ENCODE results near the gene EYS. TPM values are rescaled to one million over a fixed set of nuclear protein-coding genes. Genes with fewer than 3 reads are reported as not detected.

The EYS gene
- total and polyA plus RNA-seq, 2 of the 8 experiments (the other 6 are each of a cell fraction or from before 2014, with no cell fraction given) = 0.05 to 0.13 TPM

DNA sequence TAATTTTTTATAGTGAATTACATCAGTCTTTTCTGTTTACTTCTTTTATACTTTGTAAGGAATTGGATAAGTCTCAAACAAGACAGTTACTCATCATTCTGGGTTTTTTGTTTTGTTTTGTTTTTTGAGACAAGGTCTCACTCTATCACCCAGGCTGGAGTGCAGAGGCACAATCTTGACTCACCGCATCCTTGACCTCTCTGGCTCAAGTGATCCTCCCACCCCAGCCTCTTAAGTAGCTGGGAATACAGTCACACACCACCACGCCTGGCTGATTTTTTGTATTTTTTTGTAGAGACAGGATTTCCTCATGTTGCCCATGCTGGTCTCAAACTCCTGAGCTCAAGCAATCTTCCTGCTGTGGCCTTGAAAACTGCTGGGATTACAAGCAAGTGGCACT, 524.3 kb downstream of the EYS start:
- Histone ChIP-seq H3K27me3 (replicated peaks in 1 of 4; ENCODE audit: control insufficient read depth in 3 of 4, extremely low read depth in 1 of 4, insufficient read depth in 3 of 4, low read length in 3 of 4) (no peaks in the 10 kb centered on the region), H3K36me3 (ENCODE audit: control insufficient read depth in 2 of 4, insufficient read depth in 4 of 4, low read length in 3 of 4) (no peaks in the 10 kb centered on the region), H2BK12ac (ENCODE audit: low read depth, low read length) (no peak overlapping the region), H4K91ac (replicated peaks; ENCODE audit: insufficient read length, low read length) (no peak overlapping the region), H3K23me2 (ENCODE audit: low read depth, low read length) (no peaks in the 10 kb centered on the region), H3K23ac (ENCODE audit: insufficient read length) (no peak overlapping the region), H3K14ac (ENCODE audit: insufficient read length) (no peak overlapping the region), H4K8ac (ENCODE audit: extremely low read depth, insufficient read depth, low read length) (no peak overlapping the region), H4K5ac (ENCODE audit: insufficient read length, low read depth, low read length) (no peak overlapping the region), H3K79me1 (ENCODE audit: low read depth, low read length) (no peaks in the 10 kb centered on the region), H3K4ac (replicated peaks; ENCODE audit: insufficient read length, low read depth, low read length) (no peak overlapping the region), H3K4me2 (ENCODE audit: insufficient read depth in 1 of 2, low read depth in 2 of 2, low read length in 2 of 2) (no peak overlapping the region), H3K9me3 (ENCODE audit: insufficient read depth in 2 of 2, low read depth in 1 of 2, low read length in 1 of 2) (no peaks in the 10 kb centered on the region), H3K56ac (replicated peaks; ENCODE audit: insufficient read length, low read depth, low read length) (no peak overlapping the region), H3K4me1 (replicated peaks in 1 of 4; ENCODE audit: control insufficient read depth in 3 of 4, insufficient read depth in 4 of 4, low read length in 3 of 4) (no peaks in the 10 kb centered on the region), H3K27ac (ENCODE audit: low read depth, low read length) (no peak overlapping the region), H3K9ac (replicated peaks in 1 of 4; ENCODE audit: extremely low read depth in 1 of 4, low read depth in 3 of 4, low read length in 3 of 4) (no peak overlapping the region), H2BK120ac (replicated peaks; ENCODE audit: low read depth, low read length) (no peak overlapping the region), H2BK5ac (ENCODE audit: low read depth, low read length) (no peak overlapping the region), H2BK15ac (ENCODE audit: low read length) (no peak overlapping the region), H3K18ac (ENCODE audit: extremely low read depth, low read length) (no peak overlapping the region), H2AK5ac (ENCODE audit: low read depth, low read length) (no peak overlapping the region), H3K79me2 (ENCODE audit: control insufficient read depth in 1 of 2, insufficient read depth in 2 of 2, low read length in 2 of 2) (no peaks in the 10 kb centered on the region), H3K4me3 (ENCODE audit: extremely low read depth in 1 of 4, insufficient read depth in 2 of 4, low read depth in 3 of 4, low read length in 4 of 4) (no peak overlapping the region), H4K20me1 (replicated peaks in 1 of 2; ENCODE audit: control insufficient read depth in 1 of 2, insufficient read depth in 2 of 2, low read length in 2 of 2) (no peaks in the 10 kb centered on the region), H2BK20ac (ENCODE audit: low read length) (no peak overlapping the region), H2AFZ (ENCODE audit: low read length) (no peak overlapping the region)
- ChIA-PET CTCF (ENCODE audit: partially characterized antibody) (no interaction called here), POLR2A (ENCODE audit: partially characterized antibody) (no interaction called here)
- no peak for DNase-seq (ENCODE audit: low read depth in 1 of 2, low spot score in 2 of 2)
- 93% methylated on average over 2 of the region's 2 CpGs; no CpG with 5 or more reads in 1 of the 2 experiments for WGBS, 2 experiments (ENCODE audit: extremely low coverage in 1 of 2, insufficient coverage in 1 of 2, insufficient read length in 1 of 2, insufficient replicate concordance in 2 of 2, low coverage in 1 of 2, low lambda C conversion rate in 2 of 2, missing lambda C conversion rate in 1 of 2)
- FAIRE-seq = no peak
- TF ChIP-seq RFX5 (IDR thresholded peaks at IDR 0.05; ENCODE audit: borderline replicate concordance, low read depth, low read length) = no peak

Measured in H1 (cell line).